ENCODE data around the gene PON2. TPM values are rescaled to one million over a fixed set of nuclear protein-coding genes. Genes with fewer than 3 reads are reported as not detected.
A peak's percentile ranks its signal among the peaks of the same experiment; 100 is the strongest.

Gene PON2
- total and polyA plus RNA-seq, 2 experiments from 2014 or later: 39.4 to 42.4 TPM

GRCh38 chr7:95471071-95471470 is 36.2 kb upstream of the PON2 start:
- H3K4me1 Mint-ChIP-seq: peaks cover 32% of the 10 kb centered on the region
- no peak overlapping the region; the same call in 2 of the 3 replicates for H3K4me3 Mint-ChIP-seq
- Histone ChIP-seq H2AFZ (no peak overlapping the region), H4K20me1 (replicated peaks; ENCODE audit: insufficient read depth) (no peaks in the 10 kb centered on the region), H3K79me2 (replicated peaks; ENCODE audit: insufficient read depth) (no peaks in the 10 kb centered on the region), H3F3A (replicated peaks; ENCODE audit: low read depth) (no peaks in the 10 kb centered on the region), H3K9me2 (ENCODE audit: insufficient read depth) (peaks cover 3% of the 10 kb centered on the region; the same call in 1 of the 2 replicates), H3K4me2 (peak overlapping the region; percentile 64), H3K36me3 (ENCODE audit: insufficient read depth) (no peaks in the 10 kb centered on the region), H3K27ac (ENCODE audit: low read depth) (no peak overlapping the region), H3K27me3 (ENCODE audit: insufficient read depth) (no peaks in the 10 kb centered on the region), H3K4me3 (no peak overlapping the region), H3K4me1 (ENCODE audit: insufficient read depth) (peaks cover 30% of the 10 kb centered on the region)
- no peak overlapping the region for H3K27ac Mint-ChIP-seq
- DNase-seq (ENCODE audit: low spot score) (peak; percentile 29), ATAC-seq (peak; percentile 48; the same call in 2 of the 3 replicates)
- H3K9me3 Mint-ChIP-seq: no peaks in the 10 kb centered on the region
- H3K27me3 Mint-ChIP-seq (ENCODE audit: insufficient read depth, low read depth, poor library complexity): no peaks in the 10 kb centered on the region
- TF ChIP-seq ZNF114 (CRISPR knock-in tag; IDR thresholded peaks at IDR 0.05): no peak
- no peak for TF ChIP-seq EZH2 (IDR thresholded peaks at IDR 0.05; ENCODE audit: low read depth, unreplicated experiment)
- TF ChIP-seq EZH2phosphoT487 (IDR thresholded peaks at IDR 0.05; ENCODE audit: unreplicated experiment): no peak
- no peak for TF ChIP-seq ZNF462 (CRISPR knock-in tag; IDR thresholded peaks at IDR 0.05)
- no peak for TF ChIP-seq JUNB (IDR thresholded peaks at IDR 0.05; ENCODE audit: unreplicated experiment)
- no peak for TF ChIP-seq CREB1 (CRISPR knock-in tag; IDR thresholded peaks at IDR 0.05; ENCODE audit: low read depth)
- TF ChIP-seq NANOG (IDR thresholded peaks at IDR 0.05; ENCODE audit: borderline replicate concordance): no peak
- TF ChIP-seq ETS1 (IDR thresholded peaks at IDR 0.05): no peak
- TF ChIP-seq CTCF (conservative IDR thresholded peaks at IDR 0.05; ENCODE audit: low read depth in 2 of 2): no peak
- no peak for TF ChIP-seq STAT1 (IDR thresholded peaks at IDR 0.05; ENCODE audit: unreplicated experiment)
- TF ChIP-seq POLR2AphosphoS5 (IDR thresholded peaks at IDR 0.05; ENCODE audit: low read depth): no peak
- TF ChIP-seq REST (IDR thresholded peaks at IDR 0.05; ENCODE audit: unreplicated experiment): no peak
- no peak for TF ChIP-seq ZNF331 (CRISPR knock-in tag; IDR thresholded peaks at IDR 0.05; ENCODE audit: low read depth)
- H3K36me3 Mint-ChIP-seq (ENCODE audit: low read depth): no peaks in the 10 kb centered on the region
